CD4-positive, alpha-beta T cell treated with Interleukin-17A for 1 hour (primary cell): Measurements from ENCODE around the gene SLC2A1.

ENCODE experiments used
- DNase-seq: peaks from one replicate; pipeline ENCODE4 v3.0.0-alpha.2; 2020

The SLC2A1 gene

DNA sequence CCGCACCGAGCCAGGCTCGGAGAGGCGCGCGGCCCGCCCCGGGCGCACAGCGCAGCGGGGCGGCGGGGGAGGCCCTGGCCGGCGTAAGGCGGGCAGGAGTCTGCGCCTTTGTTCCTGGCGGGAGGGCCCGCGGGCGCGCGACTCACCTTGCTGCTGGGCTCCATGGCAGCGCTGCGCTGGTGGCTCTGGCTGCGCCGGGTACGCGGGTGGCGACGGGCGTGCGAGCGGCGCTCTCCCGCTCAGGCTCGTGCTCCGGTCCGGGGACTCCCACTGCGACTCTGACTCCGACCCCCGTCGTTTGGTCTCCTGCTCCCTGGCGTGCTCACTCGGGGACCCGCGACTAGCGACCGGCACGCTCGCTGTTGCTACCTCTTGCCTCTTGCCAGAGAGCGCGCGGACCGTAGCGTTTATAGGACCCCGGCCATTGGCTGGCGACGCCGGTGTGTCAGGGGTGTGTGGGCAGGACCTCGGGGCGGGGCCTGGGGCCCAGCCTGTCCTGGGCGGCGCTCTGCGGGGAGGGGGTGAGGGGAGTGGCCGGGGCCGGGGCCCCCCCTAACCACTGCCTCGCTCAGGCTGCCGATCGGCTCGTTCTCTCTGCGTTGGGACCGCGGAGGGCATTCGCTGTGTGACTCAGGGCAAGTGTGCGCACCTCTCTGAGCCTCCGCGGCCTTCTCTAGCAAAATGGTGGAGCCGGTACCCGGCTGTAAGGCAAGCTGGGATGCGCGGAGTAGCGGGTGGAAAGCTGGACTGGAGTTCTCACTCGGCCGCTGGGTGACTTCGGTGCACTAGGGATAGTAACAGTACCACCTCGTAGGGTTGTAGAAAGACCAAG lies at the start of gene SLC2A1:
SLC2A1 (minus strand) TSS at position 381 of the 832 bp plus-strand sequence; CDS start at position 164, 217 bp downstream.
- DNase-seq: peak; percentile 97

DNA sequence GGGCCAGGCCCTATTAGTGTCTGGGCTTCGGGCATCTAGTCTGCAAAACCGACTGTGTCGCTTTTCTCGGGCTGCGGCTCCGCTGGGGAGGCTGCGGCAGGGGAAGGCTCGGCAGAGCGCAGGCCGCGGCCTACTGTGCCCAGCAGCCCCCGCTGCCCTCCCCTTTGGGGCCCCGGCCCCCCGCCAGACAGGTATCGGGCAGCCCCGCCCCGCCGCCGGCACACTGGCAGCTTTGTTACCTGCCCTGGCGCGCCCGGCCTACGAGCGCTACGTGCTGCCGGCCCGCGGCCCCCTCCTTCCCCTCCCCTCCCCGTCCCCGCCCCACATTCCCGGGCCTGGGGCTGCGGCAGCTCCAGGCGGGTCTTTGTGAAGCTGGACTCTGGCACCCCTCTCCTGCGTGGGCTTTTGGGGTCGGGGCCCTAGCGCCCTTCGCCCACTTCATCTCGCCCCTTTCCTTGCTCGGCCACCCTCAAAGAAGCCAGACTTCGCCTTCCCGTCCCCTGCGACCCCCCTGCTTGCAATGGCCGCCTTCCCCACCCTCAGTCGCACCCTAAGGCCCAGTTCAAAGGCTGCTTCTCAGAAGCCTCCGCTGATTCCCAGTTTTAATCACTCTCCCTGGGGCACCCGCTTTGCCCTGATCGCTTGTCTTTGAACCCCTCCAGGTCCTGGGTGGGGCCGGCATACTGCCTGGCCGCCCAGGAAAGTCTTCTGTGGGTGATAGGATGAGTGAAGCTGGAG lies 48.9 kb upstream of the SLC2A1 start:
- DNase-seq: no peak

DNA sequence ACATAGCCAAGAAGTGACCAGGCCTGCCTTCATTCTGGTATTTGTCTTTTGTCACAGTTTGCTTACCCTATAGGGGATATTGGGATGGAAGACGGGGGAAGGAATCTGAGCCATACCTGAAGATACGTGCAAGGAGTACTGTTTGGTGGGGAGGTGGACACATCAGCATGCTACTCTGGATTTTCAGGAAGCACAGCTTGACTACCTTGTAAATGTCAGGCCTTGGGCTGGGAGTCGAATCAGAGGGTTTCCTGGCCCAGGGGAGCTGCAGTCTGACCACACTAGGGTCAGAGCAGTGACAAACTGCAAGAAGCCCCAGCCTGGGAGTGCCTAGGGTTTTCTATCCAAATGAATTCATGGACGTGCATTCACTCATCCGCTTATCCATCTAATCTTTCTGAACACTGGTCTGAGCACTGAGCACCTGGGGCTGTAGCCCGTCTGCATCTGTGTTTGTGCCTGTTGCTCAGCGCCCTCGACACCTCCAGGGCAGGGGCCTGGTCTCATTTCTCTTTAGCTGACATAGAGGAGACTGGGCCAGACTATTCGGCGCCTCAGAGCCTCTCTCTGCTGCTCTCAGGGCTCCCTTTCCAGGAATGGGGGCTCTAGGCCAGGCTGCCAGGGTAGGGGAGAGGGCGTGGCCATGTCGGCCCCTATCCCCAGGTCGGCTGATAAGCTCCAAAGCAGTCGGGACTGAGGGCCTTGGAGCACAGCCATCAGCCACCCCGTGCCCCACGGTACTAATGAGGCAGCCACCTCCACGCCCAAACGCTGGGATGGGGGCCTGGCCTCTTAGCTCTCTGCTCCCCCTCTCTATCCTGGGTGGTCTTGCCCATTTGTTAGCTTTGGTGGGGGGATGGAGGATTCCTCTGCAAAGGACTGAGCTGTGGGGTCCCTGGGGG lies 47.0 kb upstream of the SLC2A1 start:
- no peak for DNase-seq

DNA sequence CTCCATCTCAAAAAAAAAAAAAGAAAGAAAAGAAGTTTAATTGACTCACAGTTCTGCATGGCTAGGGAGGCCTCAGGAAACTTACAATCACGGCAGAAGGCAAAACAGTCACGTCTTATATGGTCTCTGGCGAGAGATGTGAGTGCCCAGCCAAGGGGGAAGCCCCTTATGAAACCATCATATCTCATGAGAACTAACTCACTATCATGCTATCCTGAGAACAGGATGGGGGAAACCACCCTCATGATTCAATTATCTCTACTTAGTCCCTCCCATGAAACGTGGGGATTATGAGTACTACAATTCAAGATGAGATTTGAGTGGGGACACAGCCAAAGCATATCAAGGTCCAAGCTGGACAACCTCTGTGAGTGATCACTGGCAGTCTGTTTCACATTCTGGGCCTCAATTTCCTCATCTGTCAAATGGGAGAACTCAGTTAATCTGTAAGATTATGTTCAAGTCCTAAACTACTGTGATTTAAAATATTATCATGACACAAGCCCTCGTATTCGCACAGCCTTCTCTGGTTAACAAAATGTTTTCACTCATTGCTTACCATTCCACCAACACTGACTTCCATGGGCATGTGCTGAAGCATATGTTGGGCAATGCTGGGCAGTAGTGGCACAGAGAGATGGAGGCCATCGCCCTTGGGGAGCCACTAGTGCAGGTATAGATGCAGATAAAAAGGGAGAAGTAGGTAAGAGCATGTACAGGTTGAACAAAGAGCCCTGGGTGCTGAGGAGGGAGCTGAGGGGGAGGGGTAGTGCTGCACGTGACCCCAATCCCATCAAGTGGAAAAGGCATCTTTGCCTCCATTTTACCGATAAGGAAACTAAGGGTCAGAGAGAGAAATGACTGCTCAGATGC lies 46.2 kb upstream of the SLC2A1 start:
- DNase-seq: no peak

DNA sequence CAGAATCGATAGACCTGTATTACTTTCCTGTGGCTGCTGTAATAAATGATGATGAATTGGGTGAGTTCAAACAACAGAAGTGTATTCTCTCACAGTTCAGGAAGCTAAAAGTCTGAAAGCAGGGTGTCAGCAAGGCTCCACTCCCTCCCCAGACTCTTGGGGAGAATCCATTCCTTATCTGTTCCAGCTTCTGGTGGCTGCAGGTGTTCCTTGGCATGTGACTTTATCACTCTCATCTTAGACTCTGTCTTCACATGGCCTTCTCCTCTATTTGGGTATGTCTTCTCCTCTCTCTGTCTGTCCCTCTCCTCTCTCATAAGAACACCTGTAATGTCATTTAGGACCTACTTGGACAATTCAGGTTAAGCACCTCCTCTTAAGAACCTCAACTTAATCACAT lies 44.1 kb upstream of the SLC2A1 start:
- DNase-seq: no peak

DNA sequence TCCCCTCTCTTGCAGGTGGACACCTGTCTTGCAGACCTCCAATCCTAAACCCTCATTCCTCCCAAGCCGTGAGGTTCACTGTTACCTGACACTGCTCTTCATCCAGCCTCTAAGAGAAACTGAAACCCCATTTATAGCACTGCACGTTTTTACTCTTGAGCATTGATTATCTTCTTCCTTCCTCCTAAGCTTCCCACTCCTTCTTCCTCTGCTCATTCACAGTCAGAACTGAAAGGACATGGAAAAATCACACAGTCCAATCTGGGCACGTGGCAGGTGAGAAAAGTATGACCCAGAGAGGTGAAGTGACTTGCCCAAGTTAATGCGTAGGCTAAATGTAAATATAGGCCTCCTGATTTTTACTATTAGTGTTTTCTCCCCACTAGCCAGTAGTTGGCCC lies 43.4 kb upstream of the SLC2A1 start:
- DNase-seq: no peak

DNA sequence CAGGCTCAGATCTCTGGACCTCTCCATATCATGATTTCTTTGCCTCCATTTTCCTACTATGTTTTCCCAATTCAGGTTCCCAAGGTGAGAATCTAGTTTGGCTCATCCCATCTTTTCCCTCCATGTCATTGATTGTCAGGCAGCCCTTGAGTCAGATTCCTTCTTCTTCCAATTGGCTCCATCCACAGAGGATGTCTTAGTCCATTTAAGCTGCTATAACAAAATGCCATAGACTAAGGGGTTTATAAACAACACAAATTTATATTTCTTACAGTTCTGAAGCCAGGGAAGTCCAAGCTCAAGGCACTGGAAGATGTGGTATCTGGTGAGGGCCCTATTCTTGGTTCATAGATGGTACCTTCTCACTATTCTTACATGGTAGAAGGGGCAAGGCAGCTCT lies 42.8 kb upstream of the SLC2A1 start:
- DNase-seq: no peak

DNA sequence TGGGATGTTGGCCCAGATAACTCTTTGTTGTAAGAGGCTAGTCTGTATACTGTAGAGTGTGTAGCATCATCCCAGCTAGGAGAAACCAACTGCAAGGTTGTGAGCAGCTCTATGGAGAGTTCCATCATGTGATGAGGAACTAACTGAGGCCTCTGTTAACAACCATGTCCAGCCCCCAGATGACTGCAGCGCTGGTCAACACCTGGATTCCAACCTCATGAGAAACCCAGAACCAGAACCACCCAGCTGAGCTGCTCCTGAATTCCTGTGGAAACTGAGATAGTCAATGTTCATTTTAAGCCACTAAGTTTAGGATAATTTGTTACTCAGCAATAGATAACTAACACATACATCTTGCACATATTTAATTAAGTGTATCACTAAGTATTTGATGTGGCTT lies 41.6 kb upstream of the SLC2A1 start:
- no peak for DNase-seq

DNA sequence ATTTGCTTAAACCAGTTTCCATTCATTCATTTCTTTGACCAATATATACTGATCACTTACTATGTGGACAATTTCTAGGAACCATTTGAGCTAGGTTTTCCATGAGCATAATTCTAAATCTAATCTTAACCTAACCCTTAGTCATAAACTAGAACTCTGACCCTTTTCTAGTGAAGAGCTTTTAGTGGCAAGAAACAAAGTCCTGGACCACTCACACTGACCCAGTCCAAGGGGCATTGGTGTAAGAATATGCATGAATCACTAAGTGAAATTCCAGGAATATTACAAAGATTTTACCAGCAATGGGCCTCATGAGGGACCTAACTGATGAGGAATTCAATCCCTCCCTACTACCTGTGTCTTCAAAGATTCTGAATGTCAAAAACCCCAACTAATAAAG lies 40.6 kb upstream of the SLC2A1 start:
- DNase-seq: no peak

DNA sequence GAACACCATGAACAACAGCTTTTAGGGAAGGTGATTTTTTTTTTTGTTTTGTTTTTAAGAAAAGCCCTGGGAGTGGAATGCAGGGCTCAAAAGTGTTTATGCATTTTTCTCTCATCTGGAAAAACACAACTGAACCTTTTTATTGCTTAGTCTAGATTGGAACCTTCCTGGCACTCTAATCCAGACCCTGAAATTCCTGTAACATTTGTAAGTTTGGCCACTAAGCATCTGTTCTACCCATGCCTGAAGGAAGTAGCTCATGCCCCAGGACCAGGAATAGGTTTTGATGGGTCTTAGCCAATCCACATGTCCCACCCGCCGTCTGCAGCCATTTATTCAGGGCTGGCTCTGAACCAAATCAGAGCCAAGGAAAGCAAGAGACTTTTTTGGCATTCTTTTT lies 39.7 kb upstream of the SLC2A1 start:
- no peak for DNase-seq

DNA sequence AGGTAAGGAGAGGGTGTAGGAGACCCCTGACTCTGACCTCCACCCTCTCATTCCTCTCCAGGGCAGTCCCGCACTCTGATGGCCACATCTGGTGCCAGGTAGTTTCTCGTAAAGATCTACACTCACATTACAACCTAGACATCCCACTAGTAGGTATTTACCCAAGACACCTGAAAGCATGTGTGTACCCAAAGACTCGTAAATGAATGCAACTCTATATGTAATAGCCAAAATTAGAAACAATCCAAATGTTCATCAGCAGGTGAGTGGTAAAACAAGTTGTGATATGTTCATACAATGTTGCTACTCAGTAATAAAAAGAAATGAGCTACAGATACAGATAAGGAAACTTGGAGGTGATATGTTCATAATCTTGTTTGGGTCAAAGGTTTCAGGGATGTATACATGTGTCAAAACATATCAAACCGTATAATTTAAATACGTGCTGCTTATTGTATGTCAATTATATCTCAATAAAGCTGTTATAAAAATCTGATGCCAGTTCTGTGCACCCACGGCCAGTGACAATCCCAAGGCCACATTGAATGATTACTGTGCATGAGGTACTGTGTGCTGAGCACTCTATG lies 37.8 kb upstream of the SLC2A1 start:
- no peak for DNase-seq

DNA sequence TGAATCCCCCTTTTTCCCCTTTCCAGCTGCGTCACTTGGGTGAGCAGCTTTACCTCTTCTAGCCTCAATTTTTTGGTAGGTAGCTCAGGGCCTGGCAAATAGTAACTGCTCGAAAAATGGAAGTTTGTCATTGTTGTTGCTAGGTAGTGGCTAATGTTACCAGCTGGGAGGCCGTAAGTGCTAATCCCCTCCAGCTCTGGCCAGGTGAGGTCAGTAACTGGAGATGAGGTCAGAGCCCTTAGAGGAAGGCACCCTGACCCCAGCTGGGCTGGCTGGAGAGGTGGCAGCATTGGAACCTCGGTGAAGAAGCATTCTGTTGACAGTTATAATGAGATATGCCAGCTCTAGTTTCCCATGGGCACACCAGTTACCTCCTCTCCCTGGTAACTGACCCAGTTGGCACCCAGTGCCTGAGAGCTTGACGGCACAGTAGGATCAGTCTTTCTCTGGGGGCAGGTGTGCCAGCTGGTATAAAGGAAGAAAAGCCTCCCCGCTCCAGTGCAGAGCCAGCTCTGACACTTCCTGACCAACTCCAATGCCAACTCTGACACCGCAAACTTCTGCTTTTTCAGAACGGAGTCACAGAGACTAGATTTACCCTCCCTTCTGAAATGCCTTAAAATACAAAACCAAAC lies 35.0 kb upstream of the SLC2A1 start:
- peak; percentile 7 for DNase-seq

DNA sequence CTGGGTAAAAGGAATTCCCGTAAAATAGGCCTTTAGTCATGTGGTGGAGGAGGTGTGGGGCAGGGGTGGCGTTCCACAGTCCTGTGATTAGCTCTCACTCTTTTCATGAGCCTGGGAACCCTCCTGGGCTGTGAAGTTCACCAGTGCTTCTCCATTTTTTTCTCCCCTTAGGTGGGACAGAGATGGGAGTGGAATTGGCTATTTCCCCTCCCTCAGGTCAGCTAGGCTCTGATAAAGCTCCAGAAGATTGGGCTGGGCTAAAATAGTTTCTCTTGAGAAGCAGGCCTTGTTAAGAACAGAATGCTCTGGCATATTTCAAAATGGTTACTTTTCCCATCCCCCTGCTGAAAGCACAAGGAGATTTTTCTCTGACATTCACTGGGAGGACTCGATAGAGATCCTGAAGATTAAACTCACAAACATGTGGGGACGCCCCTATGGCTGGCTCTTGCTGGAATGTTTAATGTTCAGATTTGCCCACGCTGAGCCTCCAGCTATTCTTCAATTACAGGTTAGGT lies 33.4 kb upstream of the SLC2A1 start:
- DNase-seq: no peak

DNA sequence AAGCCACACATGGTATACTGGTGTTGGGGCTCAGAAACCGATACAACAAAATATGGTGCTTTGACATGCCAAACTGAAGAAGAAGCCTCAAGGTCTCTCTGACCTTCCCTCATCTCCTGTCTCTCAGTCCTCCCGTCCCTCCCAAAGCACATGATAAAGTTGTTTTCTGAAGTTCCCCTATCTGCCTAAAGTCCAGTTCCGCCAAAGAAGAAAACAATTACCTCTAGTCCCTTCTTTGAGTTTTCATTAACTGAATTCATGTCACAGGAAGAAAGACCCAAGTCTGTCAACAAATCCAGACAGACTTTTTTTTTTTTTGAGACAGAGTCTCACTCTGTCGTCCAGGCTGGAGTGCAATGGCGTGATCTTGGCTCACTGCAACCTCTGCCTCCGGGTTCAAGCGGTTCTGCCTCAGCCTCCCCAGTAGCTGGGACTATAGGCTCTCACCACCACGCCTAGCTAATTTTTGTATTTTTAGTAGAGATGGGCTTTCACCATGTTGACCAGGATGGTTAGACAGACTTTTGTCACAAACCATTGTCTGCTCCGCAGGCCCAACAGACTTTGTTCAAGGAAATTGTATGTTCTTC lies 32.2 kb upstream of the SLC2A1 start:
- DNase-seq: no peak

DNA sequence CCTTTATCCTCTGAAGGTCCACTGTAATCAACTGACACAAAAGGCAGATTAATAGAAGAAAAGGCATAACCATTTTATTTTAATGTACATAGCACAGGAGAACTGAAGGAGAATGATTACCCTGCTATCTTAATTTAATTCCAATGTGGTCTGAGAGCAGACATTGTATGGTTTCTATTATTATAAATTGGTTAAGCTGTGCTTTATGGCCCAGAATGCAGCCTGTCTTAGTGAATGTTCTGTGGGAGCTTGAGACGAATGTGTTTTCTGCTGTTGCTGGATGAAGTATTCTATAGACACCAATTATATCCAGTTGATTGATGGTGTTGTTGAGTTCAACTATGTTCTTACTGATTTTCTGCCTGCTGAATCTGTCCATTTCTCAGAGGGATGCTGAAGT lies 25.0 kb upstream of the SLC2A1 start:
- no peak for DNase-seq

DNA sequence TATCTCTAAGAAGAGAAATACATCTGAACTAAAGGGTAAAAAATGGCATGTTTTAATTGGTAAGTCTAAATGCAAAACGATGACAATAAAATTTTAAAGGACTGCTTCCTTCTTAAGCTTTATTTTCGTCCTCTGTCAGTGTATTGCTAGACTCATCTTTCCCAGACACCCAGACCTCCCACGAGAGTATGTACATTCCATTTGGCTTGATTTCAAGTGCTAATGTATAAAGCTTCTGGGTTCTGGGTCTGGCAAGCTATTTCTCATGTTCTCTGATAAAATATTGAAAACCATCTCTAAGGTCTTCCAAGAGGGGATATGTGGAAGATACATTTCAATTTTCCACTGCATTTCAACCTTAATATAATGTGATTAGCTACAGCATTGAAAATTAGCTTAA lies 24.6 kb upstream of the SLC2A1 start:
- DNase-seq: no peak

DNA sequence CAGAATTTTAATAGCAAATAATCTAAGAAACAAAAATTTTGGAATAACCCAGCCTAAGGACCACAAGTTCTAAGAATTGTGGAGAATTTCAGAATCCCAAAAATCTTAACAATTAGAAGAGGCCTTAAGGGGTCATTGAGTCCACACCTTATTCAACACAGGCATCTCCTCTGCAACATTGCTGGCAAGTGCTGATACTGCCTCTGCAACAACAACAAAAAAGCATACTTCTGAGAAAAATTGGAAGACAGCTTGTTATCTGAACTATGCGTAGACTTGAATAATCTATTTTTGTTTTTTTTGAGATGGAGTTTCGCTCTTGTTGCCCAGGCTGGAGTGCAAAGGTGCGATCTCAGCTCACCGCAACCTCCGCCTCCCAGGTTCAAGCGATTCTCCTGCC lies 24.0 kb upstream of the SLC2A1 start:
- no peak for DNase-seq

DNA sequence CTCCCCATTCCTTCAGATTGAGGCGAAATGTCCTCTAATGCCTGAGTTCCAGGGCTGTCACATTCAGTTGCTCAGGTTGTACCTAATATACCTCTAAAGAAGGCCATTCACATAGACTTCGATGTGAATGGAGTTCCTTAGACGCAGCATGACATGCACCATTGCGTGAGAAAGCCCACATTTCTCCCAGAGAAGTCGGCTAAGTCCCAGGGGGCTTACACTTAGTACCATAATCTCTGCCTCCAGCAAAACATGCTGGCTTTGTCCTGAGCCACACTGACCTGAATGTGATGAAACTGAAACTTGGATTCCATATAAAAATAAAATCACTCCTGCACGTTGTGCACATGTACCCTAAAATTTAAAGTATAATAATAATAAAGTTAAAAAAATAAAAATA lies 23.2 kb upstream of the SLC2A1 start:
- no peak for DNase-seq

DNA sequence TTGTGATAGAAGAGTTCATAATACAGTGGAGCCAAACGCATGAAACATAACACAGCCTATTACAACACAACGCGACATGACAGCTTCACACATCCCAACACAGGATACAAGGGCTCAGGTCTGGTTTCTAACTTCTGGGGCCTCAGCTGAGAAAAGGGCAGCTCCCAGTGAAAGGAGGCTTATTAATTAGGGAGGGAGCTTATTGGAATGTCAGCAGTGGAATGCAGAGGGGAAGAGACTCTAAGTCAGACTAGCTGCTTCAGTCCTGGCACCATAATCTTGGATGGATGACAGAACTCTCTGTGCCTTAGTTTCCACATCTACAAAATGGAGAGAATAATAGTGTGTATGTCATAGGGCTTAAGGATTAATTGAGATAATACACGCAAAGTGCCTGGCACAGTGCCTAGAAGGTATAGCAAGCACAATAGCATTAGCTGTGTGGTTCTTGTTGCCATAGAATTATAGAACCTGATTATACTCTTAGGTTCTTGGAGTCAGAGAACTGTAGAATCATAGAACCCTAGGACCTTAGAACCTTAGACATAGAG lies 22.7 kb upstream of the SLC2A1 start:
- no peak for DNase-seq
